ENCODE data around the gene PLB1.

GRCh38 chr2:28622101-28622499 is 126.2 kb downstream of the PLB1 start:
- TF ChIP-seq, protein P1, sequence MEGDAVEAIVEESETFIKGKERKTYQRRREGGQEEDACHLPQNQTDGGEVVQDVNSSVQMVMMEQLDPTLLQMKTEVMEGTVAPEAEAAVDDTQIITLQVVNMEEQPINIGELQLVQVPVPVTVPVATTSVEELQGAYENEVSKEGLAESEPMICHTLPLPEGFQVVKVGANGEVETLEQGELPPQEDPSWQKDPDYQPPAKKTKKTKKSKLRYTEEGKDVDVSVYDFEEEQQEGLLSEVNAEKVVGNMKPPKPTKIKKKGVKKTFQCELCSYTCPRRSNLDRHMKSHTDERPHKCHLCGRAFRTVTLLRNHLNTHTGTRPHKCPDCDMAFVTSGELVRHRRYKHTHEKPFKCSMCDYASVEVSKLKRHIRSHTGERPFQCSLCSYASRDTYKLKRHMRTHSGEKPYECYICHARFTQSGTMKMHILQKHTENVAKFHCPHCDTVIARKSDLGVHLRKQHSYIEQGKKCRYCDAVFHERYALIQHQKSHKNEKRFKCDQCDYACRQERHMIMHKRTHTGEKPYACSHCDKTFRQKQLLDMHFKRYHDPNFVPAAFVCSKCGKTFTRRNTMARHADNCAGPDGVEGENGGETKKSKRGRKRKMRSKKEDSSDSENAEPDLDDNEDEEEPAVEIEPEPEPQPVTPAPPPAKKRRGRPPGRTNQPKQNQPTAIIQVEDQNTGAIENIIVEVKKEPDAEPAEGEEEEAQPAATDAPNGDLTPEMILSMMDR (IDR thresholded peaks at IDR 0.05; ENCODE audit: poor library complexity, severe bottlenecking), result no peak
- TF ChIP-seq EZH2 (IDR thresholded peaks at IDR 0.05; ENCODE audit: borderline replicate concordance, insufficient read depth, low read length, poor library complexity, severe bottlenecking) (no peak), POLR2AphosphoS5 (IDR thresholded peaks at IDR 0.05) (no peak), TAF1 (IDR thresholded peaks at IDR 0.05; ENCODE audit: low read depth) (no peak), EP300 (conservative IDR thresholded peaks at IDR 0.05; ENCODE audit: poor library complexity, severe bottlenecking) (no peak)
- TF ChIP-seq, protein P2, sequence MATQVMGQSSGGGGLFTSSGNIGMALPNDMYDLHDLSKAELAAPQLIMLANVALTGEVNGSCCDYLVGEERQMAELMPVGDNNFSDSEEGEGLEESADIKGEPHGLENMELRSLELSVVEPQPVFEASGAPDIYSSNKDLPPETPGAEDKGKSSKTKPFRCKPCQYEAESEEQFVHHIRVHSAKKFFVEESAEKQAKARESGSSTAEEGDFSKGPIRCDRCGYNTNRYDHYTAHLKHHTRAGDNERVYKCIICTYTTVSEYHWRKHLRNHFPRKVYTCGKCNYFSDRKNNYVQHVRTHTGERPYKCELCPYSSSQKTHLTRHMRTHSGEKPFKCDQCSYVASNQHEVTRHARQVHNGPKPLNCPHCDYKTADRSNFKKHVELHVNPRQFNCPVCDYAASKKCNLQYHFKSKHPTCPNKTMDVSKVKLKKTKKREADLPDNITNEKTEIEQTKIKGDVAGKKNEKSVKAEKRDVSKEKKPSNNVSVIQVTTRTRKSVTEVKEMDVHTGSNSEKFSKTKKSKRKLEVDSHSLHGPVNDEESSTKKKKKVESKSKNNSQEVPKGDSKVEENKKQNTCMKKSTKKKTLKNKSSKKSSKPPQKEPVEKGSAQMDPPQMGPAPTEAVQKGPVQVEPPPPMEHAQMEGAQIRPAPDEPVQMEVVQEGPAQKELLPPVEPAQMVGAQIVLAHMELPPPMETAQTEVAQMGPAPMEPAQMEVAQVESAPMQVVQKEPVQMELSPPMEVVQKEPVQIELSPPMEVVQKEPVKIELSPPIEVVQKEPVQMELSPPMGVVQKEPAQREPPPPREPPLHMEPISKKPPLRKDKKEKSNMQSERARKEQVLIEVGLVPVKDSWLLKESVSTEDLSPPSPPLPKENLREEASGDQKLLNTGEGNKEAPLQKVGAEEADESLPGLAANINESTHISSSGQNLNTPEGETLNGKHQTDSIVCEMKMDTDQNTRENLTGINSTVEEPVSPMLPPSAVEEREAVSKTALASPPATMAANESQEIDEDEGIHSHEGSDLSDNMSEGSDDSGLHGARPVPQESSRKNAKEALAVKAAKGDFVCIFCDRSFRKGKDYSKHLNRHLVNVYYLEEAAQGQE (IDR thresholded peaks at IDR 0.05; ENCODE audit: borderline replicate concordance), result no peak

All from neural cell (in vitro differentiated cells).